ENCODE data around the gene SLC9A2. TPM values are rescaled to one million over a fixed set of nuclear protein-coding genes. Genes with fewer than 3 reads are reported as not detected.

SLC9A2 gene
- total RNA-seq, 4 donors from 2014 or later = 0.09 to 0.16 (median 0.12) TPM

- no peak for DNase-seq (ENCODE audit: low spot score)
- no peak for TF ChIP-seq CTCF (IDR thresholded peaks at IDR 0.05)
- ATAC-seq (ENCODE audit: low FRiP score) = no peak
Observed at GRCh38 chr2:102737431-102737830, 118.1 kb downstream of the SLC9A2 start.

GRCh38 chr2:102743259-102743658, 123.9 kb downstream of the SLC9A2 start:
- ATAC-seq (ENCODE audit: low FRiP score) = no peak
- DNase-seq (ENCODE audit: low spot score) = no peak
- no peak for TF ChIP-seq CTCF (IDR thresholded peaks at IDR 0.05)

GRCh38 chr2:102748107-102748506, 128.8 kb downstream of the SLC9A2 start:
- ATAC-seq (ENCODE audit: low FRiP score) (no peak), DNase-seq (ENCODE audit: low spot score) (no peak)
- TF ChIP-seq CTCF (IDR thresholded peaks at IDR 0.05) = no peak

- no peak for ATAC-seq (ENCODE audit: low FRiP score)
- TF ChIP-seq CTCF (IDR thresholded peaks at IDR 0.05) = no peak
- no peak for DNase-seq (ENCODE audit: low spot score)
Observed at GRCh38 chr2:102749938-102750337, 130.6 kb downstream of the SLC9A2 start.

GRCh38 chr2:102753563-102754159, 134.3 kb downstream of the SLC9A2 start:
- TF ChIP-seq CTCF (IDR thresholded peaks at IDR 0.05) = no peak
- DNase-seq (ENCODE audit: low spot score) (no peak), ATAC-seq (ENCODE audit: low FRiP score) (no peak)

- TF ChIP-seq CTCF (IDR thresholded peaks at IDR 0.05) = no peak
Observed at GRCh38 chr2:102754456-102755145, 135.2 kb downstream of the SLC9A2 start.

GRCh38 chr2:102755284-102755683, 135.9 kb downstream of the SLC9A2 start:
- no peak for TF ChIP-seq CTCF (IDR thresholded peaks at IDR 0.05)
- DNase-seq (ENCODE audit: low spot score) (no peak), ATAC-seq (ENCODE audit: low FRiP score) (no peak)

More at GRCh38 chr2:102754456-102755145, 135.2 kb downstream of the SLC9A2 start:
- no peak for ATAC-seq (ENCODE audit: low FRiP score)
- no peak for DNase-seq (ENCODE audit: low spot score)
